Measurements from ENCODE around the gene RYR1. TPM values are rescaled to one million over a fixed set of nuclear protein-coding genes. Genes with fewer than 3 reads are reported as not detected.

Gene RYR1
- total RNA-seq, 4 donors from 2014 or later, result 0.82 to 1.6 (median 1.5) TPM

DNA sequence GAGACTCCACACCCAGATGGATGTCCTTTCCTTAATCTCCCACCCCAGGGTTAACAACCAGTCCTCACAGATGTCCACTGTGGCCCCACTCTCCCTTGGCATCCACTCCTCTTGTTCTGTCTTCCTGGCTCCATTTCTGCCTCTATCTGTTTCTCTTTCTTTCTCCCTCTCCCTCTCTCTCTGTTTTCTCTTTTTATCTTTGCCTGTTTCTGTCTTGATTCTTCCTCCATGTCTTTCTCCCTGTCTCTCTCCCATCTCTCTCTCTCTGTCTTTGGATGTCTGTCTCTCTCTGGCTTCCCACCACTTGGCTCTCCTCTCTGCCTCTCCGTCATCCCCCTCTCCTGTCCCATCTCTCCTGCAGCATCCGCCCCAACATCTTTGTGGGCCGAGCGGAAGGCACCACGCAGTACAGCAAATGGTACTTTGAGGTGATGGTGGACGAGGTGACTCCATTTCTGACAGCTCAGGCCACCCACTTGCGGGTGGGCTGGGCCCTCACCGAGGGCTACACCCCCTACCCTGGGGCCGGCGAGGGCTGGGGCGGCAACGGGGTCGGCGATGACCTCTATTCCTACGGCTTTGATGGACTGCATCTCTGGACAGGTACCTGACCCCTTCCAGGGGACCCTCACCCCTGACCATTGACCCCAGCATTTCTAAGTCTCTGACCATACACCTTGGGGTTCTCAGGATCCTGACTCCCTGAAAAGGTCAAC, 24.4 kb downstream of the RYR1 start:
- TF ChIP-seq POLR2AphosphoS5 (IDR thresholded peaks at IDR 0.05) (no peak), POLR2A (IDR thresholded peaks at IDR 0.05) (no peak), EP300 (IDR thresholded peaks at IDR 0.05) (no peak)
- TF ChIP-seq, protein P1, sequence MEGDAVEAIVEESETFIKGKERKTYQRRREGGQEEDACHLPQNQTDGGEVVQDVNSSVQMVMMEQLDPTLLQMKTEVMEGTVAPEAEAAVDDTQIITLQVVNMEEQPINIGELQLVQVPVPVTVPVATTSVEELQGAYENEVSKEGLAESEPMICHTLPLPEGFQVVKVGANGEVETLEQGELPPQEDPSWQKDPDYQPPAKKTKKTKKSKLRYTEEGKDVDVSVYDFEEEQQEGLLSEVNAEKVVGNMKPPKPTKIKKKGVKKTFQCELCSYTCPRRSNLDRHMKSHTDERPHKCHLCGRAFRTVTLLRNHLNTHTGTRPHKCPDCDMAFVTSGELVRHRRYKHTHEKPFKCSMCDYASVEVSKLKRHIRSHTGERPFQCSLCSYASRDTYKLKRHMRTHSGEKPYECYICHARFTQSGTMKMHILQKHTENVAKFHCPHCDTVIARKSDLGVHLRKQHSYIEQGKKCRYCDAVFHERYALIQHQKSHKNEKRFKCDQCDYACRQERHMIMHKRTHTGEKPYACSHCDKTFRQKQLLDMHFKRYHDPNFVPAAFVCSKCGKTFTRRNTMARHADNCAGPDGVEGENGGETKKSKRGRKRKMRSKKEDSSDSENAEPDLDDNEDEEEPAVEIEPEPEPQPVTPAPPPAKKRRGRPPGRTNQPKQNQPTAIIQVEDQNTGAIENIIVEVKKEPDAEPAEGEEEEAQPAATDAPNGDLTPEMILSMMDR (IDR thresholded peaks at IDR 0.05), result no peak
- no peak overlapping the region for H3K27ac ChIP-seq
- H3K36me3 ChIP-seq, result no peaks in the 10 kb centered on the region
- H3K4me1 ChIP-seq, result no peaks in the 10 kb centered on the region
- peaks cover 21% of the 10 kb centered on the region for H3K27me3 ChIP-seq
- H3K4me3 ChIP-seq, result no peak overlapping the region
- 90% methylated on average over 5 of the region's 15 CpGs; no CpG with 5 or more reads in 1 of the 2 donors for WGBS, 2 donors (ENCODE audit: low coverage in 1 of 2)
- H3K9me3 ChIP-seq, result no peaks in the 10 kb centered on the region
- no peak for ATAC-seq

DNA sequence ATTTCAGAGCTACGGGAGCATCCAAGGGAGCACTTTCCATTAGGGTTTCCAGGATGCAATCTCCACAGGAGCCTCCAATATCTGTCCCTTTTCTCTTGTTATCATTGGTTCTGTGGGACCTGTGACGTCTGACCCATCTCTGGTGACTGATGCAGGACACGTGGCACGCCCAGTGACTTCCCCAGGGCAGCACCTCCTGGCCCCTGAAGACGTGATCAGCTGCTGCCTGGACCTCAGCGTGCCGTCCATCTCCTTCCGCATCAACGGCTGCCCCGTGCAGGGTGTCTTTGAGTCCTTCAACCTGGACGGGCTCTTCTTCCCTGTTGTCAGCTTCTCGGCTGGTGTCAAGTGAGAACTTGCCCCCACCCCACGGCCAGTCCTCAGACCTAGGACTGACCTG, 25.5 kb downstream of the RYR1 start:
- ATAC-seq, result no peak
- Histone ChIP-seq H3K27me3 (peaks cover 26% of the 10 kb centered on the region), H3K4me3 (no peak overlapping the region), H3K9me3 (no peaks in the 10 kb centered on the region), H3K36me3 (no peaks in the 10 kb centered on the region), H3K27ac (no peak overlapping the region), H3K4me1 (no peaks in the 10 kb centered on the region)
- WGBS, 2 donors (ENCODE audit: low coverage in 1 of 2), result 90% methylated on average over 6 of the region's 13 CpGs; no CpG with 5 or more reads in 1 of the 2 donors
- TF ChIP-seq EP300 (IDR thresholded peaks at IDR 0.05) (no peak), POLR2AphosphoS5 (IDR thresholded peaks at IDR 0.05) (no peak), POLR2A (IDR thresholded peaks at IDR 0.05) (no peak)
- TF ChIP-seq, protein P1 (IDR thresholded peaks at IDR 0.05), result no peak

DNA sequence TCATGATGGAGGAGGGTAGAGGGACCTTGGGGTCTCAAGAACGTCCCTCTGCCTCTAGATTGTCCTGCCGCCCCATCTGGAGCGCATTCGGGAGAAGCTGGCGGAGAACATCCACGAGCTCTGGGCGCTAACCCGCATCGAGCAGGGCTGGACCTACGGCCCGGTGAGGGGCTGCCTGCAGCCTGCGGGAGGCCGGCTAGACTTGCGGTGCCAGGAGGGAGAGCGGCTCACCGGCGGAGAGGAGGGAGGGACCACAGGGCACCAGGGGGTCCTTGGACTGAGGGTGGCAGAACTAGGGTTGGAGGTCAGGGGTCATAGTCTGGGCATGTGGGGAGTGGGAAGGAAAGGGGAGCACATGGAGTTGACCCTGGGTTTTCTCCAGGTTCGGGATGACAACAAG, 29.9 kb downstream of the RYR1 start:
- TF ChIP-seq, protein P1 (IDR thresholded peaks at IDR 0.05), result no peak
- TF ChIP-seq EP300 (IDR thresholded peaks at IDR 0.05) (no peak), POLR2A (IDR thresholded peaks at IDR 0.05) (no peak), POLR2AphosphoS5 (IDR thresholded peaks at IDR 0.05) (no peak)
- Histone ChIP-seq H3K4me3 (no peak overlapping the region), H3K27ac (no peak overlapping the region), H3K36me3 (no peaks in the 10 kb centered on the region), H3K27me3 (peaks cover 39% of the 10 kb centered on the region), H3K9me3 (no peaks in the 10 kb centered on the region), H3K4me1 (no peaks in the 10 kb centered on the region)
- no CpG with 5 or more reads among the region's 18 CpGs for WGBS, 2 donors (ENCODE audit: low coverage in 1 of 2)
- no peak for ATAC-seq

DNA sequence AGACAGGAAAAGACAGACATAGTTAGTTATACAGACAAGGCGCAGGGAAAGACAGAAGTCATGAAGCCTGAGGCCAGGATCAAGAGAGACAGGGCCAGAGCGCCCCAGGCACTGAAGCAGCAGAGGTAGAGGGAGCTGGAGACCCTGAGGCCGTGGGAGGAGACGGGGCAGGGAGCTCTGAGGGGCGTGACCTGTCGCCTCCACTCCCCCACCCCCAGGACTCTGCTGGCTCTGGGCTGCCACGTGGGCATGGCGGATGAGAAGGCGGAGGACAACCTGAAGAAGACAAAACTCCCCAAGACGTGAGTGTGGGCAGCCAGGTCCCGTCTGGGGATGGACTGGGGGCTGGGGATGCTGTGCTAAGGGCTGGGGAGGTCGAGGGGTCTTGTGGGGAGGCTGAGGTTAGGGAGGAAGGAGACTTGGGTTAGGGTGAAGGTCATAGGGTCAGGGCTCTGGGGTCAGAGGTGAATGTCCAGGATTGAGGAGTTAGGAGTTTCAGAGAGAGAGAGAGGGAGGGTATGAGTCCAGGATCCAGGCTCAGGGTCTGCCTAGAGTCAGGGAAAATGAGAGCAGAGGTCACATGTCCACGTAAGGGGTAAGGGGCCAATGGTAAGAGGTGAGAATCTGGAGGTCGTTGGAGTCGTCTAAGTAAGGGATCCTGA, 31.1 kb downstream of the RYR1 start:
- H3K27me3 ChIP-seq, result peaks cover 40% of the 10 kb centered on the region
- no peak overlapping the region for H3K27ac ChIP-seq
- TF ChIP-seq POLR2AphosphoS5 (IDR thresholded peaks at IDR 0.05) (no peak), EP300 (IDR thresholded peaks at IDR 0.05) (no peak), POLR2A (IDR thresholded peaks at IDR 0.05) (no peak)
- TF ChIP-seq, protein P1 (IDR thresholded peaks at IDR 0.05), result no peak
- no peaks in the 10 kb centered on the region for H3K9me3 ChIP-seq
- no peaks in the 10 kb centered on the region for H3K36me3 ChIP-seq
- ATAC-seq, result no peak
- H3K4me1 ChIP-seq, result no peaks in the 10 kb centered on the region
- H3K4me3 ChIP-seq, result no peak overlapping the region
- WGBS, 2 donors (ENCODE audit: low coverage in 1 of 2), result 58 to 63% methylated on average over 3 to 12 of the region's 15 CpGs

DNA sequence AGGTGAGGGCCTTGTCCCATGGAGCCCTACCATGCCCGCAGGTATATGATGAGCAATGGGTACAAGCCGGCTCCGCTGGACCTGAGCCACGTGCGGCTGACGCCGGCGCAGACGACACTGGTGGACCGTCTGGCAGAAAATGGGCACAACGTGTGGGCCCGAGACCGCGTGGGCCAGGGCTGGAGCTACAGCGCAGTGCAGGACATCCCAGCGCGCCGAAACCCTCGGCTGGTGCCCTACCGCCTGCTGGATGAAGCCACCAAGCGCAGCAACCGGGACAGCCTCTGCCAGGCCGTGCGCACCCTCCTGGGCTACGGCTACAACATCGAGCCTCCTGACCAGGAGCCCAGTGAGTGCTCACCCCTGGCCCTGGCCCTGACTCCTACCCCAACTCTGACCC, 32.6 kb downstream of the RYR1 start:
- no peaks in the 10 kb centered on the region for H3K4me1 ChIP-seq
- no peaks in the 10 kb centered on the region for H3K36me3 ChIP-seq
- no peak for ATAC-seq
- 84 to 89% methylated on average over 3 to 11 of the region's 26 CpGs for WGBS, 2 donors (ENCODE audit: low coverage in 1 of 2)
- H3K27me3 ChIP-seq, result peaks cover 45% of the 10 kb centered on the region
- no peak overlapping the region for H3K27ac ChIP-seq
- no peaks in the 10 kb centered on the region for H3K9me3 ChIP-seq
- TF ChIP-seq, protein P1 (IDR thresholded peaks at IDR 0.05), result no peak
- TF ChIP-seq POLR2AphosphoS5 (IDR thresholded peaks at IDR 0.05) (no peak), POLR2A (IDR thresholded peaks at IDR 0.05) (no peak), EP300 (IDR thresholded peaks at IDR 0.05) (no peak)
- no peak overlapping the region for H3K4me3 ChIP-seq

All from gastroesophageal sphincter (tissue), 4 donors.